Gastroesophageal sphincter (tissue), 3 donors: ENCODE data around the gene DEPDC5.

Source experiments
- EP300 ChIP-seq: sonication (generic); formaldehyde crosslinking; IDR thresholded peaks from one replicate; pipeline ENCODE4 v1.6.1; 2017; ENCODE audit warnings: antibody characterized with exemption, mild to moderate bottlenecking
- POLR2A ChIP-seq, 2 donors: fragments of 450-650 bp; IDR thresholded peaks; one replicate each; pipeline ENCODE4 v1.6.1; 2017; ENCODE audit warnings: antibody characterized with exemption in 2 of 2, mild to moderate bottlenecking in 2 of 2, moderate library complexity in 1 of 2
- POLR2AphosphoS5 ChIP-seq: sonication (generic); formaldehyde crosslinking; IDR thresholded peaks from one replicate; pipeline ENCODE4 v1.6.1; 2017; ENCODE audit warnings: antibody characterized with exemption
- TF ChIP-seq, protein P1 (sequence below), 4 experiments: fragments of 200-600 bp in 2 of 4; fragments of 450-650 bp in 2 of 4; sonication (generic) in 1 of 4; IDR thresholded peaks; one replicate each; pipeline ENCODE4 v1.5.1; 2017 to 2019; ENCODE audit warnings: antibody characterized with exemption in 4 of 4, mild to moderate bottlenecking in 2 of 4, moderate library complexity in 2 of 4

DNA sequence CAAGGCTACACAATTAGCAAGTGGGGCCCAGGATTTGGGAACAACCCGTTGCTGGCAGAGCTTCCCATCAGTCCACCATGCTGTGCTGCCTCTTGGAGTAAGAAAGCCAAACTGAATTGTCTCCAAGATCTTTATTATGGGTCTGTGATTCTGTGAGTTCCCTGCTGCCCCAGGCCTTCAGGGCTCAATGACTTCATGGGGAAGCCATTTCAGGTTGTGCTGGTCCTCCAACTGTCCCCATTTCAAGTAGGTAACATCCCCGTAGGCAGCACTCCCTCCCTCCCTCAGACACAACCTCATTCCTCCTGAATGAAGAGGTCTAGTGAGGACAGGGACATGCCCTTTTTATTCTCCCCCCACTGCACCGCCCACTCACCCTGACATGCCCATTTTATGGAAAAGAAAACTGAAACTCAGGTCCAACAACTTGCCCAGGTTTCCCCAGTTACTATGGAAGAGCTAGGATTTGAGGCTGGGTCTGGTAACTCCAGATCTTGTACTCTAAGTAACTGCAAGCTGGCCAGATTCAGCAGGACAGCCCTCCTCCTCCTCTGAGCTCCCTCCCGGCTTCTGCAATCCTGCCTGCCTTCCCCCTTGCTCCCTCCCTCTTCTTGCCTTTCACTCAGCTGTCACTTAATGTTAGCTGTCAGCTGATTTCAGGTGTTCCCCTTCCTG, 182.3 kb downstream of the DEPDC5 start:
- TF ChIP-seq POLR2AphosphoS5, result no peak
- TF ChIP-seq, protein P1, sequence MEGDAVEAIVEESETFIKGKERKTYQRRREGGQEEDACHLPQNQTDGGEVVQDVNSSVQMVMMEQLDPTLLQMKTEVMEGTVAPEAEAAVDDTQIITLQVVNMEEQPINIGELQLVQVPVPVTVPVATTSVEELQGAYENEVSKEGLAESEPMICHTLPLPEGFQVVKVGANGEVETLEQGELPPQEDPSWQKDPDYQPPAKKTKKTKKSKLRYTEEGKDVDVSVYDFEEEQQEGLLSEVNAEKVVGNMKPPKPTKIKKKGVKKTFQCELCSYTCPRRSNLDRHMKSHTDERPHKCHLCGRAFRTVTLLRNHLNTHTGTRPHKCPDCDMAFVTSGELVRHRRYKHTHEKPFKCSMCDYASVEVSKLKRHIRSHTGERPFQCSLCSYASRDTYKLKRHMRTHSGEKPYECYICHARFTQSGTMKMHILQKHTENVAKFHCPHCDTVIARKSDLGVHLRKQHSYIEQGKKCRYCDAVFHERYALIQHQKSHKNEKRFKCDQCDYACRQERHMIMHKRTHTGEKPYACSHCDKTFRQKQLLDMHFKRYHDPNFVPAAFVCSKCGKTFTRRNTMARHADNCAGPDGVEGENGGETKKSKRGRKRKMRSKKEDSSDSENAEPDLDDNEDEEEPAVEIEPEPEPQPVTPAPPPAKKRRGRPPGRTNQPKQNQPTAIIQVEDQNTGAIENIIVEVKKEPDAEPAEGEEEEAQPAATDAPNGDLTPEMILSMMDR (IDR thresholded peaks at IDR 0.05), result no peak
- no peak for TF ChIP-seq POLR2A (IDR thresholded peaks at IDR 0.05)
- TF ChIP-seq EP300, result no peak
